ENCODE data around the gene HNF1B. TPM values are rescaled to one million over a fixed set of nuclear protein-coding genes. Genes with fewer than 3 reads are reported as not detected.

HNF1B gene
- total RNA-seq (2021) (not detected in 2 replicates), Bru-seq, nascent RNA (percentile 8 among the genes with signal in this experiment), BruChase-seq, experiment 1, labeled RNA remaining after a 2-hour chase (percentile 6 among the genes with signal in this experiment), BruChase-seq, experiment 2, labeled RNA remaining after a 6-hour chase (percentile 2 among the genes with signal in this experiment)
- long read RNA-seq = 0 reads

GRCh38 chr17:37744961-37745800 lies at the start of gene HNF1B:
HNF1B (minus strand) TSS chr17:37745059; CDS start chr17:37744884, 175 bp downstream.
- H3F3A ChIP-seq (ENCODE audit: insufficient read depth, low read depth) = no peaks in the 10 kb centered on the region
- no peaks in the 10 kb centered on the region for H3K36me3 ChIP-seq (ENCODE audit: low read depth)
- no peak within 1 kb of the TSS for H3K27ac ChIP-seq
- H3K9me3 ChIP-seq (ENCODE audit: insufficient read depth, low read depth) = no peaks in the 10 kb centered on the region
- BruUV-seq (replicated peaks) = no TSS peak
- no peak for DNase-seq
- peaks cover 33% of the 10 kb centered on the region for H3K27me3 ChIP-seq (ENCODE audit: insufficient read depth, low read depth)
- intact Hi-C loops (cut with micrococcal nuclease; ENCODE audit: unreplicated experiment) = no loop called here
- no peak within 1 kb of the TSS for H3K4me3 ChIP-seq
- ChIA-PET POLR2A (ENCODE audit: unreplicated experiment) (no interaction called here), CTCF (no interaction called here)
- no peaks in the 10 kb centered on the region for H3K9me2 ChIP-seq (ENCODE audit: insufficient read depth)
- no peak within 1 kb of the TSS for H2AFZ ChIP-seq
- H3K4me2 ChIP-seq = no peak within 1 kb of the TSS
- H4K20me1 ChIP-seq (ENCODE audit: insufficient read depth) = no peaks in the 10 kb centered on the region
- no peaks in the 10 kb centered on the region for H3K4me1 ChIP-seq (replicated peaks; ENCODE audit: insufficient read depth)
- H3K79me2 ChIP-seq (ENCODE audit: low read depth) = no peaks in the 10 kb centered on the region
- TF ChIP-seq EZH2 (IDR thresholded peaks at IDR 0.05; ENCODE audit: low read depth) (no peak), CTCF (conservative IDR thresholded peaks at IDR 0.05) (no peak)

- POLR2A ChIA-PET (ENCODE audit: unreplicated experiment) = no interaction called here
- Histone ChIP-seq H3K36me3 (ENCODE audit: low read depth) (no peaks in the 10 kb centered on the region), H4K20me1 (ENCODE audit: insufficient read depth) (no peaks in the 10 kb centered on the region), H3K79me2 (ENCODE audit: low read depth) (no peaks in the 10 kb centered on the region), H3K9me3 (ENCODE audit: insufficient read depth, low read depth) (no peaks in the 10 kb centered on the region), H3K4me3 (no peak overlapping the region), H3K4me1 (replicated peaks; ENCODE audit: insufficient read depth) (no peaks in the 10 kb centered on the region), H3K4me2 (no peak overlapping the region), H3K9me2 (ENCODE audit: insufficient read depth) (no peaks in the 10 kb centered on the region), H3F3A (ENCODE audit: insufficient read depth, low read depth) (no peaks in the 10 kb centered on the region), H2AFZ (no peak overlapping the region), H3K27ac (no peak overlapping the region), H3K27me3 (ENCODE audit: insufficient read depth, low read depth) (peaks cover 22% of the 10 kb centered on the region; the same call in 1 of the 2 replicates)
- TF ChIP-seq EZH2 (IDR thresholded peaks at IDR 0.05; ENCODE audit: low read depth) (no peak), CTCF (conservative IDR thresholded peaks at IDR 0.05) (no peak)
- DNase-seq = no peak
- BruUV-seq (replicated peaks) = no TSS peak
- CTCF ChIA-PET = interaction anchor here (0.5 kb wide), 1 partner anchor 867 kb away, joined by 3 read pairs; no protein-coding TSS in a partner anchor
- intact Hi-C loops (cut with micrococcal nuclease; ENCODE audit: unreplicated experiment) = no loop called here
Measured at GRCh38 chr17:37792787-37793186, 47.9 kb upstream of the HNF1B start.

- Histone ChIP-seq H3K4me2 (no peak overlapping the region), H3K36me3 (ENCODE audit: low read depth) (no peaks in the 10 kb centered on the region), H3K79me2 (ENCODE audit: low read depth) (no peaks in the 10 kb centered on the region), H3F3A (ENCODE audit: insufficient read depth, low read depth) (no peaks in the 10 kb centered on the region), H3K9me2 (ENCODE audit: insufficient read depth) (no peaks in the 10 kb centered on the region), H3K27me3 (ENCODE audit: insufficient read depth, low read depth) (peaks cover 22% of the 10 kb centered on the region; the same call in 1 of the 2 replicates), H3K9me3 (ENCODE audit: insufficient read depth, low read depth) (no peaks in the 10 kb centered on the region), H3K4me3 (no peak overlapping the region), H3K27ac (no peak overlapping the region), H3K4me1 (replicated peaks; ENCODE audit: insufficient read depth) (no peaks in the 10 kb centered on the region), H4K20me1 (ENCODE audit: insufficient read depth) (no peaks in the 10 kb centered on the region), H2AFZ (no peak overlapping the region)
- ChIA-PET POLR2A (ENCODE audit: unreplicated experiment) (no interaction called here), CTCF (no interaction called here)
- TF ChIP-seq EZH2 (IDR thresholded peaks at IDR 0.05; ENCODE audit: low read depth) = no peak
- TF ChIP-seq CTCF (conservative IDR thresholded peaks at IDR 0.05) = peak; percentile 64
- no peak for DNase-seq
- BruUV-seq (replicated peaks) = no TSS peak
- intact Hi-C loops (cut with micrococcal nuclease; ENCODE audit: unreplicated experiment) = no loop called here
Measured at GRCh38 chr17:37791447-37792399, 46.9 kb upstream of the HNF1B start.
